Smooth muscle cell of the brain vasculature (primary cell): ENCODE data around the gene COLEC12.

Experiments
- DNase-seq: peaks from one replicate; pipeline ENCODE4 v3.0.0-alpha.2; 2012; ENCODE audit warnings: low read depth, low spot score

Gene COLEC12

GRCh38 chr18:475202-476031 lies 25.1 kb downstream of the COLEC12 start:
- no peak for DNase-seq

- no peak for DNase-seq
Observed at GRCh38 chr18:474416-474815, 26.1 kb downstream of the COLEC12 start.

GRCh38 chr18:473802-474201 lies 26.7 kb downstream of the COLEC12 start:
- no peak for DNase-seq

GRCh38 chr18:471716-472115 lies 28.8 kb downstream of the COLEC12 start:
- DNase-seq: no peak

- no peak for DNase-seq
Observed at GRCh38 chr18:470661-471501, 29.6 kb downstream of the COLEC12 start.

GRCh38 chr18:468955-469790 lies 31.3 kb downstream of the COLEC12 start:
- DNase-seq: no peak

GRCh38 chr18:463827-464541 lies 36.5 kb downstream of the COLEC12 start:
- DNase-seq: no peak

- DNase-seq: no peak
Observed at GRCh38 chr18:463403-463802, 37.1 kb downstream of the COLEC12 start.

- DNase-seq: no peak
Observed at GRCh38 chr18:461762-462161, 38.7 kb downstream of the COLEC12 start.

- DNase-seq: no peak
Observed at GRCh38 chr18:460791-461190, 39.7 kb downstream of the COLEC12 start.

- no peak for DNase-seq
Observed at GRCh38 chr18:459814-460593, 40.5 kb downstream of the COLEC12 start.

- no peak for DNase-seq
Observed at GRCh38 chr18:457521-458412, 42.7 kb downstream of the COLEC12 start.

- peak; percentile 90 for DNase-seq
Observed at GRCh38 chr18:457140-457519, 43.4 kb downstream of the COLEC12 start.

GRCh38 chr18:456361-457139 lies 44.0 kb downstream of the COLEC12 start:
- peak; percentile 89 for DNase-seq

GRCh38 chr18:453400-453799 lies 47.1 kb downstream of the COLEC12 start:
- DNase-seq: no peak

GRCh38 chr18:452816-453215 lies 47.7 kb downstream of the COLEC12 start:
- DNase-seq: peak; percentile 87

GRCh38 chr18:449374-449773 lies 51.1 kb downstream of the COLEC12 start:
- no peak for DNase-seq

GRCh38 chr18:448116-448790 lies 52.2 kb downstream of the COLEC12 start:
- DNase-seq: no peak
